Measurements from ENCODE around the gene PTPRR. TPM values are rescaled to one million over a fixed set of nuclear protein-coding genes. Genes with fewer than 3 reads are reported as not detected.

The PTPRR gene
- total RNA-seq, 2 donors from 2014 or later = 0.52 TPM; not detected in 1

DNA sequence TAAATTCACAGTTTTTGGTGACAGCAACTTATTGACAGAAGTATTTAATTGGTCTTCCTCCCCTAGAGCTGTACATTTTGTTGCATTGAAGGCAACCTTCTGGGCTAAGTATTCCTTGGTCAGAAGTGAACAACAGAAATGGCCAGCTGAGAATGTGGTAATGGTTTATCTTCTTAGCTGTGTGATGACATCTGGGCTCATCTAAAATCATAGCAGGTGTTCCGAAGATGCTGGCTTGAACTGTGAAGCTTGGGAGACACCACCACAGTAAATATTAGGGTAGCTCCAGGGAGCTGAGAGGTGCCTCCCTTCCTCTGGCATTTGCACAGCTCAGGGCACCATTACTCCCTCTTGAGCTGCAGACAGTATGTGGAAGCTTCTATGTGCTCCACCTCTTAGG, 279.6 kb downstream of the PTPRR start:
- intact Hi-C loops (cut with DNase I) = no loop called here
- DNase-seq (ENCODE audit: low spot score) = no peak

DNA sequence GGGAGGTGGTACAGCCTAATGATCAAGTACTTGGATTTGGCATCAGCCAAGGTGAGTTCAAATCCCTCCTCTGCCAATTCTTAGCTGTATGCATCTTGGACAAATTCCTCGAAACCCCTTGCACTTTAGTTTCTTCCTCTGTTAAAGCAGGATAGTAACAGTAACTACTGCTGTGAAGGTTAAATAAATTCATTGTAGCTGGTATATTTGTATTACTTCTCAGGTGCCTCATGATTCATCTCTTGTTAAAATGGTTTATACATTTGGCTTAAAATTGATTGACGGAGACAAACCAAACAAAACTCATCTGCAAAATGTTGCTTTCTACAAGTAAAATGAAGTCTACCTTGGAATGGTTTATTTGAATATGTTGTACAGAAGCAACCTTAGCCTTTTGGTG, 281.0 kb downstream of the PTPRR start:
- intact Hi-C loops (cut with DNase I) = no loop called here
- no peak for DNase-seq (ENCODE audit: low spot score)

GRCh38 chr12:70638639-70639360, 281.7 kb downstream of the PTPRR start:
- DNase-seq (ENCODE audit: low spot score) = no peak
- intact Hi-C loops (cut with DNase I) = no loop called here

- DNase-seq (ENCODE audit: low spot score) = no peak
- intact Hi-C loops (cut with DNase I) = no loop called here
Measured at GRCh38 chr12:70637303-70638085, 283.0 kb downstream of the PTPRR start, which contains the start of gene PTPRB. TSS of gene PTPRB (minus strand) at chr12:70637429. CDS start at chr12:70637395, 34 bp downstream.

DNA sequence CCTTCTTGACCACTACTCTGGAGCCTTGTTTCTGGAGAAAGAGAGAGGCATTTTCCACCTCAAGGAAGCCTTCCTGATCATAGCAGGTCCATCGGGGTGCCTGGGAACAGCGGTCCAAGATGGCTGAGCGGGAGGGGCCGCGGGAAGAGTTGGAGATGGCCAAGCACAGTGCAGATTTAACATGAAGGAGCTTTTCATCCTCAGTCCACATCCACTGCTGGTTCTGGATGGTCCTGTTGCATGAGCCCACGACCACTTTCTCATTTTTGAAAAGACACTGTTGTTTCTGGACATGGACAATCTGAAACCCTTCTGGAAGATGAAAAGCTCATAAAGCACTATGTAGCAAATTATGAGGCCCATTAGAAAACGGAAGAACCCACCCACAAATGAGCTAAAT, 284.8 kb downstream of the PTPRR start:
- DNase-seq (ENCODE audit: low spot score) = no peak
- intact Hi-C loops (cut with DNase I) = no loop called here

DNA sequence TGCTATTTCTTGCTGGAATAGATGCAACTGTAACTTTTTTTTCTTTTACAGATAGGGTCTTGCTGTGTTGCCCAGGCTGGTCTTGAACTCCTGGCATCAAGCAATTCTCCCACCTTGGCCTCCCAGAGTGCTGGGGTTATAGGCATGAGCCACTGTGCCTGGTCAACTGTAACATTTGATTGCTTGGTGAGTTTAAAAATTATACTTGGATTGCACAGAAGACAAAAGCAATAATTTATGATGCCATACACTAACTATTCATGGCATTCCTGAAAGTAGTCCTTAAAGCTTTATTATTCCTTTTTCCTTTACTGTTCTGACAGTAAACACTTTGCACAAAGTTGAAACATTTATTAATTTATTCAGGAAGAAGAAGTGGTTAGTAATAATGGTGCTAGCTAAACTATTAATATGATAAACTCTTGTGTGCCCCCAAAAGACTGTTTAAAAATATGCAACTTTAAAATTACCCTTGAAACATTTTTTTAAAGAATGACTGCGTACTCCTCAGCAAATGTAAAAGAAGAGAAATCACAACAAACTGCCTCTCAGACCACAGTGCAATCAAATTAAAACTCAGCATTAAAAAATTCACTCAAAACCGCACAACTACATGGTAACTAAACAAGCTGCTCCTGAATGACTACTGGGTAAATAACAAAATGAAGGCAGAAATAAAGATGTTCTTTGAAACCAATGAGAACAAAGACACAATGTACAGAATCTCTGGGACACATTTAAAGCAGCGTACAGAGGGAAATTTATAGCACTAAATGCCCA, 291.6 kb downstream of the PTPRR start:
- DNase-seq (ENCODE audit: low spot score) = no peak
- intact Hi-C loops (cut with DNase I) = no loop called here

- intact Hi-C loops (cut with DNase I) = no loop called here
- no peak for DNase-seq (ENCODE audit: low spot score)
Measured at GRCh38 chr12:70627677-70628076, 292.9 kb downstream of the PTPRR start.

- no peak for DNase-seq (ENCODE audit: low spot score)
- intact Hi-C loops (cut with DNase I) = no loop called here
Measured at GRCh38 chr12:70626180-70626579, 294.4 kb downstream of the PTPRR start.

- intact Hi-C loops (cut with DNase I) = no loop called here
- DNase-seq (ENCODE audit: low spot score) = no peak
Measured at GRCh38 chr12:70619471-70620152, 300.9 kb downstream of the PTPRR start.

- intact Hi-C loops (cut with DNase I) = no loop called here
- no peak for DNase-seq (ENCODE audit: low spot score)
Measured at GRCh38 chr12:70618371-70618770, 302.2 kb downstream of the PTPRR start.

GRCh38 chr12:70617450-70617849, 303.1 kb downstream of the PTPRR start:
- intact Hi-C loops (cut with DNase I) = no loop called here
- no peak for DNase-seq (ENCODE audit: low spot score)

DNA sequence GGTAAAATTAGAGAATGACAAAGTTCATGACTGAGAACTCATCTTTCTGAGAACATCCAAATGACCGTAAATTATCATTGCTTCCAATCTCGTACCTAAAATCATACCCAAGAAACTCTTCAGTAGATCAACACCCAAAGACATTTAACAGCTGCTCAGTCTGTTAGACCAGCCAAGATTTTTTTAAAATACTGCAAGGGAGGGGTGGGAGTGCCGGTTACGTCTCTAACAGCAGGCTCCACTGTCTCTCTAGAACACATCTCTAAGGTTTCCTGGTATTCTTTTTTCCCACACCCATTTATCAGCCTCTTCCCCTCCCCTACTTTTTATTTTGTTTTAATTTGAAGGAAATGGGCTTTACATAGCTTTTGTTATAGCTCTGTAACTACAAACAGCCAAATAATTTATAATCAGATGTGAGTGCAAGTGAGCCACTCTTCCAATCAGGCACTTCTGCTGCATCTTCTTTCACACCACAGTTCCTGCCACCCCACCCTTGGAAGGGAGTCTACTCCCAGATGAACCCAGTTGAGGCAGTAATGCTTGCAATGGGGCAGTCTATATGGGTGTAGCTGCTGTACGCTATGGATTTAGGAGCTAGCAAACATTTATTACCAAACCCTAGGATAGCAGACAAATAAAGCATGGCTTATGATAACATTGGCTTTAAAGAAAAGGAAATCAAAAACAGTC, 305.2 kb downstream of the PTPRR start:
- no peak for DNase-seq (ENCODE audit: low spot score)
- intact Hi-C loops (cut with DNase I) = no loop called here

DNA sequence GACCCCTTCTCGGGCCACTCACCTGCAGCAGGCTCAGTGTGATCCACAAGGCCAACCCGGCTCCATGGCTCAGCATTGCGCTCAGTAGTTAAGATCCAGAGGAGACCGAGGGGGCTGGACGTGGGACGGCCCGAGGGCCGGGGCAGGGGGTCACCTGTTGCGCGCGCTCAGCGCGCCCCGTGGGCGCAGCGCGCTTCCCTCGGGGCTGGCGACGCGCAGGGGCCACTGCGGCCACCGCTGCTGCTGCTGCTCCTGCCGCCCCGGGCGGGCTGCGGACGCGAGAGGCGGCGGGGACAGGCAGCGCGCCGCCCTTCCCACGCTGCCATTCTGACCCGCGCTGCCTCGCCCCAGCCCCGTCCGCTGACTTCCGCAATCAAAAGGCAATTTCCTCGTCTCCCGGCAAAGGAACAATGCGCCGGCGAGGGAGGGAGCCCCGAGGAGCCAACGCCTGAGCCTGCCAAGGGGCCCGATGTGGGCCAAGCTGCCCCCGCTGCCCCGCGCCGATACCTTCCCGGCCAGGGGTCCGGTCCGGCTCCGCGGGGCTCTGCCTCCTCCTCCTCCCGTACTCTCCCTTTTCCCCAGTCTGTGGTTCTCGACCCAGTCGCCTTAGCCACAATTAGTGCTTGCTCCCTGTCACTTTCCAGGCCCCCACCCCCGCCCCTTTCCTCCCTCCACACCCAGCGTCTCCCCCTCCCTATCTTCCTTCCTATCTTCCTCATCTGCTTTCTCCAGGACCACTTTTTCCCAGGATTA, 310.6 kb downstream of the PTPRR start:
- intact Hi-C loops (cut with DNase I) = no loop called here
- peak; percentile 81 for DNase-seq (ENCODE audit: low spot score)

GRCh38 chr12:70609203-70609602, 311.3 kb downstream of the PTPRR start:
- intact Hi-C loops (cut with DNase I) = no loop called here
- no peak for DNase-seq (ENCODE audit: low spot score)

DNA sequence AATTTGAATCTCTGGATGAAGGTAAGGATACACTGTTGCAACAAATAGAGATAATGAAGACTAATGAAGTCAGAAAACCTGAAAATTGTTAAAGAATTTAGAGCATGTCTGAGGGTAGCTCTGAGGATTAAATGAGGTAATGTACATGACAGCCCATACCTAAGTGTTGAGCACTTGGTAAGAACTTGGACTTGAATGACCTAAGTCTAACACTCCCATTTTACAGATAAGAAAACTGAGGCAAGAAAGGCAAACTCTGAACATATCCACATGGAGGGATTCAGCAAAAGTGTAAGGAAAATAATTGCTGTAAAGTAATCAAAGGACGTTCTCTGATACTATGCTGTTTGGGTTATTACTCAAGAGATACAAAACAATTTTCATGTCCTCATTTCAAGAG, 312.4 kb downstream of the PTPRR start:
- intact Hi-C loops (cut with DNase I) = no loop called here
- DNase-seq (ENCODE audit: low spot score) = no peak

GRCh38 chr12:70607107-70607506, 313.4 kb downstream of the PTPRR start:
- intact Hi-C loops (cut with DNase I) = no loop called here
- no peak for DNase-seq (ENCODE audit: low spot score)

- intact Hi-C loops (cut with DNase I) = no loop called here
- DNase-seq (ENCODE audit: low spot score) = no peak
Measured at GRCh38 chr12:70605976-70606375, 314.6 kb downstream of the PTPRR start.

DNA sequence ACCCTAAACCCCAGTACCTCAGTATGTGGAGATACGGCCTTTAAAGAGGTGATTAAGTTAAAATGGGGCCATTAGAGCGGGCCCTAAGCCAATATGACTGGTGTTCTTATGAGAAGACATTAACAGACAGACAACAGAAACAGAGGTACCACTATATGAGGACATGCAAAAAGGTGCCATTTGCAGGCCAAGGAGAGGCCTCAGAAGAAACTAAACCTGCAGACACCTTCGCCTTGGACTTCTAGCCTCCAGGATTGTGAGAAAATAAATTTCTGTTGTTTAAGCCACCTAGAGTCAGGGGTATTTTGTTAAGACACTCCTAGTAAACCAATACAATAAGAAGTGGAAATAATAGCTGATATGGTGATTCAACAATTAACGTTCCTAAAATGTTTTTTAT, 315.9 kb downstream of the PTPRR start:
- no peak for DNase-seq (ENCODE audit: low spot score)
- intact Hi-C loops (cut with DNase I) = loop anchor here in 1 of 2 donors (5.0 kb wide), 1 partner anchor 1398 kb away; no protein-coding TSS in a partner anchor
